RWPE1 (cell line): ENCODE results near the gene DHX57.

Experiments used
- CTCF ChIA-PET: fragments of 350-600 bp; sonication (Branson Sonifier 250); formaldehyde crosslinking; extraction: SDS; loops from one replicate; lab custom pipeline; 2021; lab: Yijun Ruan, JAX
- POLR2A ChIA-PET: fragments of 400-600 bp; formaldehyde crosslinking; extraction: SDS; loops from one replicate; lab custom pipeline; 2020; ENCODE audit warnings: antibody characterized with exemption; ENCODE audit not compliant: low non-redundant PET; lab: Yijun Ruan, JAX
- DNase-seq: peaks from one replicate; pipeline ENCODE4 v3.0.0; 2012; ENCODE audit warnings: low spot score
- H3K27ac ChIP-seq: fragments of 450-650 bp; 2 replicates; pipeline ENCODE4 v1.5.1; 2017
- CTCF ChIP-seq: fragments of 450-650 bp; conservative IDR thresholded peaks from 2 replicates; pipeline ENCODE4 v1.5.1; 2017; ENCODE audit warnings: low read depth, mild to moderate bottlenecking

Gene DHX57

DNA sequence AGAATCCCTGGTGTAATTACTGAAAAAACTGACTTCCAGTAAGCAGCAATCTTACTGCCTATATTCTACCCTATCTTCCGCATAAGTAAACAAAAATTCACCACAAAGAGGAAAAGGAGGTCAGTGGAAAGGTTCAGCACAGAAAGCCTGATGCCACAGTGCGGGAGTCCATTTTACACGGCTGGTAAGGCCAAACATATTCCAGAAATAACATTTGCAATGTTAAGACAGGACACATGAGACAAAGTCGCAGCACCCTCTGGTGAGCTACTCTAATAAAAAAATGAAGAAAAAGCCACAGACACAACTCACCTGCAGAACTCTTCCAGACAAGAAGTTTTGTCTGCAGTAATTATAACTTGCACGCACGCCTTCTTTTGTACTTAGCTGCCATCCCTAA, 57.2 kb downstream of the DHX57 start:
- DNase-seq = no peak
- ChIA-PET POLR2A (no interaction called here), CTCF (interaction anchor here (0.5 kb wide), 2 partner anchors 19 to 217 kb away, joined by 3 to 7 read pairs; no protein-coding TSS in a partner anchor)
- no peak for TF ChIP-seq CTCF
- H3K27ac ChIP-seq = no peak overlapping the region

DNA sequence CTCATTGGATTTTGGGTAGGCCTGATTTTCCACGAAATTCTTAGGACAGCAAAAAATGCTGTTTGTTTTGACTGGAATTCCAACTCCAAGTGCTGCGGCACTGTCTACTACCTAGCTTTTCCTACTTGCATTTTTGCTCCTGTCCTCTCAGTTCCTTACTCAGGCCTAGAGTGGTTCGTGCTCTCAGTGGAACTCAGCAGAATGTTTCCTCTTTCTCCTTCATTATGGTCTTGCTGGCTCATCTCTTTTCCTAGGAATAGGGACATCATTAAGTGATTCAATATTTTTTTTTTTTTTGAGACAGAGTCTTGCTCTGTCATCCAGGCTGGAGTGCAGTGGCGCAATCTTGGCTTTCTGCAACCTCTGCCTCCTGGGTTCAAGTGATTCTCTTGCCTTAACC, 59.8 kb downstream of the DHX57 start:
- H3K27ac ChIP-seq = no peak overlapping the region
- TF ChIP-seq CTCF = no peak
- CTCF ChIA-PET = interaction anchor here (0.6 kb wide), 1 partner anchor 155 kb away, joined by 3 read pairs; no protein-coding TSS in a partner anchor
- POLR2A ChIA-PET = no interaction called here
- DNase-seq = no peak

- no peak for TF ChIP-seq CTCF
- POLR2A ChIA-PET = interaction anchor here (0.6 kb wide), 1 partner anchor 248 kb away, joined by 5 read pairs; no protein-coding TSS in a partner anchor
- CTCF ChIA-PET = no interaction called here
- no peak overlapping the region for H3K27ac ChIP-seq
- DNase-seq = no peak
Observed at GRCh38 chr2:38810488-38810887, 65.2 kb downstream of the DHX57 start.

DNA sequence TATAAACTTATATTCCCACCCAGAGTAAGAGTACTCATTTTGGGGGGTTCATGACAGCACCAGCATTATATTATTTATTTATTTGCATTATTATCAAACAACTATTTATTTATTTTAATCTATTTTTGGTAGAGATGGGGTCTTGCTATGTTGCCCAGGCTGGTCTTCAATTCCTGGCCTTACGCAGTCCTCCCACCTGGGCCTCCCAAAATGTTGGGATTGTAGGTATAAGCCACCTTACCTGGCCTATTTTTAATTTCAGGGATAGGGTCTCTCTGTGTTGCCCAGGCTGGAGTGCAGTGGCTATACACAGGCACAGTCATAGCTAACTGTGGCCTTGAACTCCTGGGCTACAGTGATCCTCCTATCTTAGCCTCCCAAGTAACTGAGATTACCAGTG, 67.1 kb downstream of the DHX57 start:
- no peak overlapping the region for H3K27ac ChIP-seq
- POLR2A ChIA-PET = no interaction called here
- DNase-seq = no peak
- TF ChIP-seq CTCF = no peak
- CTCF ChIA-PET = no interaction called here

- DNase-seq = no peak
- no peak overlapping the region for H3K27ac ChIP-seq
- no peak for TF ChIP-seq CTCF
- ChIA-PET POLR2A (no interaction called here), CTCF (no interaction called here)
Observed at GRCh38 chr2:38806733-38807059, 69.0 kb downstream of the DHX57 start.

- TF ChIP-seq CTCF = no peak
- CTCF ChIA-PET = no interaction called here
Observed at GRCh38 chr2:38806015-38806732, 69.6 kb downstream of the DHX57 start.

More at GRCh38 chr2:38806015-38806732, 69.6 kb downstream of the DHX57 start:
- POLR2A ChIA-PET = no interaction called here
- no peak for DNase-seq
- H3K27ac ChIP-seq = no peak overlapping the region
